GM12875 (cell line): Measurements from ENCODE around the gene CLSTN2.

ENCODE experiments used
- H3K4me3 ChIP-seq: one replicate; pipeline ENCODE4 v1.5.1; 2011; ENCODE audit warnings: low read depth, low read length, control low read depth
- TF ChIP-seq, protein P1 (sequence below): IDR thresholded peaks from 2 replicates; pipeline ENCODE4 v1.5.1; 2011; ENCODE audit warnings: low read depth, mild to moderate bottlenecking, control low read depth, inconsistent platforms, low read length, moderate library complexity, borderline replicate concordance; ENCODE audit not compliant: insufficient read depth

CLSTN2 gene

DNA sequence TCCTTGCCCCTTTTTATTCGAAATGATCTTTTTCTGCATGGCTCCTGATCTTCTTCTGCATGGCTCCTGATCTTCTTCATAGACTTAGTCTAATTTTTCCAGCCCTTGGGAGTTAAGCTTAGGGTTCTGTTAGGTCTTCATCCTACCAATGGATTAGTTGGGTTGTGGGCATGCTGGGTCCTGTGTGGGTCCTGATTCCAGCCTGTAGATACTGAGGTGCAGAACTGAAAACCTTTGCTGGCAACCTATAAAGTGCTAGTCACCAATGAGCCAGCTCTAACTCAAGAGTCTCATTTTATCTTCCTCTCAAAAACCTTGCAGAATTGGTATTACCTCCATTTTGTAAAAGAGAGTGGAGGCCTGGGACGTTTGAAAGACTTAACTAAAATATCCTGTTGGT lies 229.2 kb downstream of the CLSTN2 start:
- TF ChIP-seq, protein P1, sequence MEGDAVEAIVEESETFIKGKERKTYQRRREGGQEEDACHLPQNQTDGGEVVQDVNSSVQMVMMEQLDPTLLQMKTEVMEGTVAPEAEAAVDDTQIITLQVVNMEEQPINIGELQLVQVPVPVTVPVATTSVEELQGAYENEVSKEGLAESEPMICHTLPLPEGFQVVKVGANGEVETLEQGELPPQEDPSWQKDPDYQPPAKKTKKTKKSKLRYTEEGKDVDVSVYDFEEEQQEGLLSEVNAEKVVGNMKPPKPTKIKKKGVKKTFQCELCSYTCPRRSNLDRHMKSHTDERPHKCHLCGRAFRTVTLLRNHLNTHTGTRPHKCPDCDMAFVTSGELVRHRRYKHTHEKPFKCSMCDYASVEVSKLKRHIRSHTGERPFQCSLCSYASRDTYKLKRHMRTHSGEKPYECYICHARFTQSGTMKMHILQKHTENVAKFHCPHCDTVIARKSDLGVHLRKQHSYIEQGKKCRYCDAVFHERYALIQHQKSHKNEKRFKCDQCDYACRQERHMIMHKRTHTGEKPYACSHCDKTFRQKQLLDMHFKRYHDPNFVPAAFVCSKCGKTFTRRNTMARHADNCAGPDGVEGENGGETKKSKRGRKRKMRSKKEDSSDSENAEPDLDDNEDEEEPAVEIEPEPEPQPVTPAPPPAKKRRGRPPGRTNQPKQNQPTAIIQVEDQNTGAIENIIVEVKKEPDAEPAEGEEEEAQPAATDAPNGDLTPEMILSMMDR, result no peak
- H3K4me3 ChIP-seq, result no peak overlapping the region

DNA sequence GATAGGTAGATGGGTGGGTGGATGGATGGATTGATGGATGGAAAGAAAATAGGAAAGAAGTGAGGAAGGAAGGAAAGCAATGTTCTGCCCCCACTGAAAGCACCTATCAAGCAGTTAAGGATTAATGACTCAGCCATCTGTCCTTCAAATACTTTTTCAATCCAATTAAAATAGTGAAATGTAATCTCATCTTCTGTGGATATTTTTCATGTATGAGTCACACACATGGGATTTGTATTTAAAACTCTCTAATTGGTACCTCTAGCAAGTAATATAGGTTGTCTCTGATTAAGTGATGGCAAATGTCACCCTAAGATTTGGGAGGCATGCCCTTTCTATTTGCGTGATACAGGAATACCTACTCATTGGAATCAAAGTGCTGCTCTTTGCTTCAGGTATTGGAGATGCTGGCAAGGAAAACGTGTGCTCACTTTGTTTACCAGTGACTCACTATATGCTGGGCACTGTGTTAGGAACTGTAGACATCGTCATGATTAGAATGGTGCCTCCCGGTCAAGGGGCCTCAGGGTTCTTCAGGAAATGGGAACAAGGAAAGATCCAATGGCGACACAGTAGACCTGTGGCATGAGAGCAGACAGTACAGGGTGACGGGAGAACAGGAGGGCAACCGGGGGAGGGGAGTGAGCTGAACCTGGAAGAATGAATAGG lies 230.1 kb downstream of the CLSTN2 start:
- TF ChIP-seq, protein P1, result no peak
- no peak overlapping the region for H3K4me3 ChIP-seq

DNA sequence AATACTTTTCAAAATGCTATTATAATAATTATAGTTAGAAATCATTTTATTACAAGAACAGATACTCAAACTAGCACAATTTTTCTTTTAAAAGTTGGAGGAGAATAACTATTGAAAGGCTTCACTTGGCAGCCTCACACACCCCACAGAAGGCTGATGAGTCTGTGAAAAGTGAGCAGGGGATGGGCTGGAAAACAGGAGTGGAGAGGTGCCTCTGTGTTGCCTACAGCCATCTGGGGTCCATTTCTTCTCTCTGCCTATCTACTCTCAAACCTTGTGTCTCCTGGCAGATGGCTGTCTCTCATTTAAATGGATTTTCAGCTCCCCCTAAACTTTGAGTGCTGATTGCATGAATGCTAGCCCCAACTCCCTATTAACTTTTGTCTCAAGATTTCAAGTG lies 230.8 kb downstream of the CLSTN2 start:
- no peak overlapping the region for H3K4me3 ChIP-seq
- TF ChIP-seq, protein P1, result no peak

DNA sequence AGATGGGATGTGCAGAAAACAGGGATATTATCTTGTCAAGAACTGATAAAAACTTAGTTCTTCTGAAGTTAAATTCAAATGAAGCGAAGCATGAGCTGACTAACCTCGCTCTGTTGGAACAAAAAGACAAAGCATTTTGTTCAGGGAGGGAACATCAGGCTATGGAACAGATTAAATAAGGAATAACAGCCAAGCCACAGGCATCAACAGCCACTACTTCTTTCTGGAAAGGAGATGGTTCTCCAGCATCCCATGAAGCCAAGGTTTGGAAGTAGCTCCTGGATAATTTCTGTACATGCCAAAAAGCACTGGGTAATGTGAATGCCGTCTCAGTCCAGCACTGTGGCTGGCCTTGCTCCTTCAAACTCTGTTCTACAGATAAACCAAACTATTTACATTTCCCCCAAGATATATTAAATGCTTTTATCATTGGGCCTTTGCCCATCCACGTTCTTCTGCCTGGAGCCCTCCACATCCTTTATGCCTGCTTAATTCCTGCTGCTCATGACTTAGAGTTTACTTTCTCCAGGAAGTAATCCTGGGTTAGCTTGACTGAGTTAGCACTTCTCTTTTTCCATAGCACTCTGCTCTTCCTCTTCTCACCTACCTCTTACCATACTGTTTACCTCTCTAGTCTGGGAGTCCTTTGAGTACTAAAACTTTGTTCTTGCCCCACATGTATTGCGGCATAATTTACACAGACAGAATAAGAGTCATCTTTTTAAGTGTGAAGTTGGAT lies 232.0 kb downstream of the CLSTN2 start:
- TF ChIP-seq, protein P1, result no peak
- H3K4me3 ChIP-seq, result no peak overlapping the region

DNA sequence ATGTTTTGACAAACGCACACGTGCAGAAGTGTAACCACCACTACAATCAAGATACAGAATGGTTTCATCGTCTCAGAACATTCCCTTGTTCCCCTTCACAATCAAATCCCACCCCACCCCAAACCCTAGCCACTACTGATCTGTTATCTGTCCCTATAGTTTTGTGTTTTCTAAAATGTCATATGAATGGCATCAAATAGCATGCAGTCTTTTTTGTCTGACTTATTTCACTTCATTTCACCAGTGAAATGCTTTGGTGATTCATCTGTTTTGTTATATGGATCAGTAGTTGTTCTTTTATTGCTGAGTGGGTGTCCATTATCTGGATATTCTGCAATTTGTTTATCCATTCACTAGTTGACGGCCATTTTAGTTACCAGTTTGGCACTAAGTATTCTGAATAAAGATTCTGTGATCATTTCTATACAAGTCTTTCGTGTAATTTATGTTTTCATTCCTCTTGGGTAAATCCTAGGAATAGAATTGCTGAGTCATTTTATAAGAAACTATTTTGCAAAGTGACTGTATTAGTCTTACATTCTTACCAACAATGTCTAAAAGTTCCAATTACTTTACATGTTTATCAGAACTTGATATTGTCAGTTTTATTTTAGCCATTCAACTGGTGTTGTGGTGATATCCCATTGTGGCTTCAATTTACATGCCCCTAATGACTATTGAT lies 232.8 kb downstream of the CLSTN2 start:
- TF ChIP-seq, protein P1, result no peak
- H3K4me3 ChIP-seq, result no peak overlapping the region

DNA sequence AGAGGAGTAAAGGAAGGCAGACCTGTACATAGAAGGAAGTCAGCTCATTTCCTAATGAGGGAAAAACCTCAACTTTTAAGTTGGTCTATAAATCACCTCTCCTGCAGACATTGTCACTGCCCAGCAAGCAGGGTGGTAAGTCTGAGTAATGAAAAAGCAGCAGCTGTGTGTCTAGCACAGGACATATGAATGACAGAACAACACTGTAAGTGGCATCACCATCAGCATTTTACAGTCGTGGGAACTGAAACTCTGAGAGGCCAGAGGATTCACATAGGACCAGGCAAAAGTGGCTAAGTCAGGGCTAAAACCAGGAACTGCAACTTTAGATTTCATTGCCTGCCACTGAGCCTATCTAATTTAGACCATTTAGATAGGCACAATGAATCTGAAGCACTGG lies 235.6 kb downstream of the CLSTN2 start:
- TF ChIP-seq, protein P1, result no peak
- no peak overlapping the region for H3K4me3 ChIP-seq

DNA sequence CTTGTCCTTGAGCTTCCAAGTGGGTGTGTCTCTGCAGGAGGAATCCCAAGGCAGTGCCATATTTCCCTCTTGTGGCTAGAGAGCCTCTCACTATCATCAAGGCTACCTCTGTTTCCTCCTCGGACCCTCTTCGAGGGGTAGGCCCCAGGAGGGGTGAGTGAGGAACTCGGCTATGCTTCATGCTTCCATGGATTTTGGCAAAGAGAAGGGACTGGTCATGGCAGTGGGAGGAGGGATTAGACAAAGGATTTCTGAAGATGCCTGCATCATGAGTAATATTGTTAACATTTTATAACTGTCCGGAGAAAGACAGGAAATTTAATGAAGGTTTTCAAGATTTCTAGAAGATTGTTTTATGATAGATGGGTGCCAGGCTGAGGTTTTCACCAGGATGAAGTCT lies 241.5 kb downstream of the CLSTN2 start:
- TF ChIP-seq, protein P1, result no peak

More for the DNA sequence above, 241.5 kb downstream of the CLSTN2 start:
- no peak overlapping the region for H3K4me3 ChIP-seq
